Stimulated activated CD8-positive, alpha-beta memory T cell treated with anti-CD3 and anti-CD28 coated beads, Interleukin-4, amount 100 ng/mL, for 1 hour (primary cell): ENCODE data around the gene L3MBTL4.

Source experiments
- DNase-seq, 2 donors: peaks; one replicate each; pipeline ENCODE4 v3.0.0-alpha.2; 2020; ENCODE audit warnings: low read depth in 2 of 2, low spot score in 1 of 2

L3MBTL4 gene

DNA sequence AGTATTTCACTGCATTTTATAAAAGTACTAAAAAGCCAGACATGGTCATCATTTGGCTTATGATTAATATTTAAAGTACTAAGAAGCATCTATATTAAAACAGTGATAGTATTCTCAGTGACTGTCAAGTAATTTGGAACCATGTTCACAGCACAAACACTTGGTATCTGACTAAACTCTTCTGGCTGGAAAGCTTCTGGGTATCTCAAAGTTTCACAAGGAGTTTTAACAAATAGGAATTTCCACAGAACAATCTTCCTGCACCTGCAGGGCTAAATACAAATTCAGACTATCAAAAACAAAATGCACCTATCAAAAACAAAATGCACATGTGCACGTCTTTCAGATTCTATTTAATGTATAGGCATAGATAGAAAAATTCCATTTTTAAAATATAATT, 158.8 kb downstream of the L3MBTL4 start:
- no peak for DNase-seq

DNA sequence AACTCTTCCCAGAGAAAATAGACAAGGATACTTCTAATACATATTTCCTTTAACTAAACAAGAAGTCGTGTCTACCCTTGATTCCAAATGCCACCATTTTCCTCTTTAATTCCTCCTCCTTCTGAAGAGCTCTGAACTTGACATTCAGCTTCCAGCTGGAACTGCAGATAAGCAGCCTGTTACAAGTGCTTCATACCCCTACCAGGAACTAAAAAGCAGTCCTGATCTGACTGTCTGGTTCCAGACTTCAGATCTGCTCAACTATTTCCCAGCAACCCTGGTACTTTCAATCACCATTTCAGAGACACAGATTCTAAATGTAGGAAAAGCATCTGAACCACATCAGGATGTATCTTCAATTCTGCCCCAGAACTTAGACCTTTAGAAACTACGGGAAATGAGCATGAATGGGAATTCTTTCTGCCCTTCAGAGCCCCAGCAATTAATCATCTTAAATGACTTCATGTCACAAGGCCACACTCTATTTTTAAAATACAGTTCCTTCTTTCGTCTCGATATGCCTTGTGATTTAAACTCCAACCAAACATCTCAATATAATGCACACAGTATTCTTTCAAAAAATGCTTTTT, 159.5 kb downstream of the L3MBTL4 start:
- DNase-seq, result no peak

DNA sequence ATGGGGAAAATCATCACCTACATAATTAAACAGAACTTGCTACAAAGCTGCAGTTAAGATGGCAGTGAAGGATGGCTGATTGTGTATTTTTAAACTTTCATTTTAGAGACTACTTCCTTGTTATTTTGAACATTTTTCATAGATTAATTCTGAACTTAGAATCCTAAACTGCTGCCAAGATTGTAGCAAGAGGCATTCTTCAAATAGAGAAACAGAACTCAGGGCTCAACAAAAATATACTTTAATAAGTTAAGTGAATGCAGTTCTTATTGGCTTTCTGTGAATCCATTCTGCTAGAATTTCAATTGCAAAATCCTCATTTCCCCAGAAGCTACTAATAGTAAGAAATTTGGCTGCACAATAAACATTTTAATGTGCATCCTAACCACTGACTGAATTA, 160.3 kb downstream of the L3MBTL4 start:
- no peak for DNase-seq

DNA sequence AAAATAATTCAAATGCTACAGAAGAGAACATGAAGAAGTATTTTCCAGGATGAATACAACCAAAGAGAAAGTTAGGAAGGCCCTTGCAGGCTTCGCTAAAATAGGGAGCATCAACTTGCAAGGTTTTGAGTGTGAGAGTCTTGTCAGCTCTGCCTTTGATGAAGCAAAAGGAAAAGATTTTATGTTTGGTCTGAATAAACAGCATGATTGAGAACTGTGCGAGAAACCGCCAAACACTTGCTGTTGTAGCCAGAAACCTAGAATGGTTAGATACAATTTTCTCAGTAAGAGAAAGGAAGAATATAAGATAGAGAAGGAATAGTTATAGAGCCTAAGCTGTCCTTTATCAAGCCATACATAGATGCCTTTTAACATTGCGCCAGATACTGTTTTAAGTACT, 163.6 kb downstream of the L3MBTL4 start:
- no peak for DNase-seq

DNA sequence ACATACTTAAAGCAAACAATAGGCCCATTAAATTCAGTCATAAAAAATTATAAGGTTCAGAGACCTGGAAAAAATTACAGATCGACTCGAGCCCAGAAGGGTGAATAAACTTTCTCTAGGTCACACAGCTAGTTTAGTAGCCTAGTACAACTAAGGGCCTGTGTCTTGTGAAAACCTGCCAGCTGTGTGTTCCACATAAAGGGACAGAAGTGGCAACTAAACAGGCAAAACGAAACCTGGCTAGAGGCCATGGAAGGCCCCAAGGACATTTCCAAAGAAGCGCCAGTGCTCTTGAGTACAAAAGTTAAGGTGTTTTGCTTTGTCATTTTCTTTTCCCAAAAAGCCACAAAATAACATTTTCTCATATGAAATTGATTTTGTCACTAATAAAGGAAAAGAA, 164.9 kb downstream of the L3MBTL4 start:
- DNase-seq, result no peak

DNA sequence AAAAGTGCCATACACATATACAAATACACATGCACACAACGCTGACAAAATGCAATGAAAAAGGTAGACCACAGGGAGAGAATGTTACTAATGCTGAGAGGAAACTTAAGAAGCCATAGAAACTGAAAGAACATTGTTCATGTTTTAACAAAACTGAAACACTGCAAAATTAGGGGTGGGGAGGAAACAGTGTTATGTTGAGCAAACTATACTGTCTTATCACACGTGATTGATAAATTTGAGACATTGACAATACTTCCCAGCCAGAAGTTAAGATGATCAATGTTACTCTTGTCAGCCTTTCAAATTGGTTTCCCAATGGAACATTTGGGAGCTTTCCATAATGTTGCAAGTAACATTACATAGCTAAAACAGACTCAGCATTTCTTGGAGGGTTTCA, 165.5 kb downstream of the L3MBTL4 start:
- no peak for DNase-seq

DNA sequence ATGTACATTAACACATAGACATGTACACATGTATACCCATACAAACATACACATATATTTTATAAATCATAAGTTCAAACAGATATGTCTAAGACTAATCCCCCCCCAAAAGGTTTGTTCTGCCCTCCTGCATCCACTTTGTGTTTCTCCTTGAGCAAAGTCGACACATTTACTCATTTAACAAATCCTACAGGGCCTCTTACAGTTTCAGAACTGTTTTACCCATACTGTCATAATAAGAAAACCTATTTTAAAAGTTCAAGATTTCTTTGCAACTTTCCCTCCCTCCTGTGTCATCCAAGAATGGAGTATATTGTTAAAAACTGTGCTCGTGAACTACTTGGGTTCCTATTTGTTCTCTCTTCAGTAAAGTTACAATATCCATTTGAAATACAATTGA, 166.7 kb downstream of the L3MBTL4 start:
- DNase-seq, result no peak

DNA sequence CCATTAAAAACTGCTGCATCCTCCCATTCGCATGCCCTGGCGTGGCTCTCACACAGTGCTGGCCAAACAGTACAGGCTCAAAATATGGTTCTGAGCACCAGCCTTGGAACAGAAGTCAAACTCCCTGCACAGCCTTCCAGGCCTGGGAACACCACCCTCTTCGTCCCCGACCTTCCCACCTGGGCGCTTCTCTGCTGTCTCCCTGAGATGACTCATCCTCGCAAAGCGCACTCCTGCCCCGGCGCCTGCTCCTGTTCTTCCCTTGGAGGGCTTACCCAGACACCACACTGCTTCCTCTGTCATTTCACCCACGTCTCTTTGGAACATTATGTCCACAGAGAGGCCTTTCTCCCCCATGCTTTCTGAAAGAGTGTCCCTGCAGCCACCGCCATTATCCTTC, 172.7 kb downstream of the L3MBTL4 start:
- DNase-seq, result no peak

DNA sequence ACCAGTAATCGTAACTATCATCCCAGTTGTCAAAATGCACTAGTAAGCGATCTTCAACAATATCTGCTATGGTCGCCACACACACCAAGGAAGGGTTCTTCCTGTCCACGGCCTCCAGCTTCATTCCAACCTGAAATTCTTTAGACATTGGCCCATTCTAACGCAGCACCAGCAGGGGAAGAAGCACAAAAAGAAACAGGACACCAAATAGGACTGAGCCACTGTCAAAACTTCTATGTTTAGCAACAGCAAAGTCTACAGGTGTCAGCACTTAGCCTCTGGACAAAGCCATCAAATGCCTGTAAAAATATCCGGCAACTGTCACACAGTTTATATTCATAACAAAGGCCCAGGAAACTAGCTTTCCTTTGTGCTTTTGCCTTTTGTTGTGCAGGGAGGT, 175.0 kb downstream of the L3MBTL4 start:
- DNase-seq, result no peak

DNA sequence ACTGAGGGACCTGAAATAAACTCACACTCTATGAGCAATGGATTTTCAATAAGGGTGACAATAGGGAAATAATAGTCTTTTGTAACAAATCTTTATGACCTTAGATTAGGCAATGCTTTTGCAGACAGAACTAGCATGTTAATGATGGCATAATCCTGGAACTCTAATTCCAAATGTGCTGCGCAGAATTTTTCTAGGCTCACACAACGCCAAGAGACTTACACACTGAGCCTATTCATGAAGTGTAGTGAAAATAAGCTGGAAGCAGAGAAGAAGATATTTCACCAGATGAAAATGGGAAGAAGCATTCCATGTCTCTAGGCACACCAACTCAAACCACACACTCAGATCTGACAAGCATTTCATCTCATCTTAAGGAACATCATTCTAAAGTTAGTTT, 178.5 kb downstream of the L3MBTL4 start:
- no peak for DNase-seq

DNA sequence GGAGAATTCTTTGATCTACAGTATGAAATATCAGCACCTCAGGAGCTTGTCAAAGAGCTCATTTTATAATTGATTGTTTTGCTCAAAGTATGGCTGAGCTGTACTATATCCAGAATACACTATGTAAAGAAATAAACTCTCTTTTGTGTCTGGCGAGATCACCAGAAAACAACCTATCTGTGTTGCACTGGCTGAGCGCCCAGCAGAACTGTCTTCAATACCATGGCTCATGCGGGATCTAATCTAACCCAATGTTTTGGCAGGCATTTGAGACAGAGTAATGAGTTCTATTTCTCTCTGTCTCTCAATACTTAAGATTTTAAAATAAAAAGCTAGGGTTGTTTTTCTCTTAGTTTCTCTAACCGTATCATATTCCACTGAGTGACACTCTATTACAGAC, 192.4 kb downstream of the L3MBTL4 start:
- no peak for DNase-seq

DNA sequence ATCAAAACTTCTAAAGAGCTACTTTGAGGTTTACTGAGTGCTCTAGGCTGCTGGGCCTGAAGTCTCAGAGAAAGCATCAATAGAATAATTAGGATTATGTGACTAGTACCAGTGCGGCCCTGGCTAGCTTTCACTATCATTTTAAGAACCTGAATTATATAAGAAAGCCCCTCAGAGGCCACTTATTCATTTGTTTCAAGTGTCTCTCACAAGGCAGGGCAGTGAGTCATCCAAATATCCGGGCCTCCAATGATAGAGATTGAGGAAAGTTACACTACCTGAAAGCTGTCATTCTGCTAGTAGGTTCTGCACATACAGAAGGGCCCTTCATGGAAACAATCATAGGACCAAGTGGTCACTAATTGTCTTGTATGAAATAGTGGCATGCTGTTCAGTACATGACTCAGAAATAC, 193.1 kb downstream of the L3MBTL4 start:
- DNase-seq, result no peak

DNA sequence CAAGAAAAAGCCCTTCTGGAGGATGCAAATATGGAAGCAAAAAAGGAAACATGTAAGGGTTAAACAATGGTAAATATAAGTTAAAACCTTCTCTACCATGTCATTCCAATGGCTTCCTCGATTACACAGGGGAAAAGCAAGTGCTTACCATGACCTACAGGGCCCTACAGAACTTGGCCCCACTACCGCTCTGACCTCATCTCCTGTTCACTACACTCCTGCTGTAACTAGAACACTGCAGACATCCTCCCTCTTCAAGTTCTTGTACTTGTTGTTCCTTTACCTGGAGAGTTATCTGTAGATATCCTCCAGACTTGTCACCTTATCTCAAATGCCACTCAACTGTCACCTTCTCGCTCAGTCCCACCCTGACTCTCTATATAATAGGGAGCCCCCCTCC, 194.6 kb downstream of the L3MBTL4 start:
- DNase-seq, result no peak

DNA sequence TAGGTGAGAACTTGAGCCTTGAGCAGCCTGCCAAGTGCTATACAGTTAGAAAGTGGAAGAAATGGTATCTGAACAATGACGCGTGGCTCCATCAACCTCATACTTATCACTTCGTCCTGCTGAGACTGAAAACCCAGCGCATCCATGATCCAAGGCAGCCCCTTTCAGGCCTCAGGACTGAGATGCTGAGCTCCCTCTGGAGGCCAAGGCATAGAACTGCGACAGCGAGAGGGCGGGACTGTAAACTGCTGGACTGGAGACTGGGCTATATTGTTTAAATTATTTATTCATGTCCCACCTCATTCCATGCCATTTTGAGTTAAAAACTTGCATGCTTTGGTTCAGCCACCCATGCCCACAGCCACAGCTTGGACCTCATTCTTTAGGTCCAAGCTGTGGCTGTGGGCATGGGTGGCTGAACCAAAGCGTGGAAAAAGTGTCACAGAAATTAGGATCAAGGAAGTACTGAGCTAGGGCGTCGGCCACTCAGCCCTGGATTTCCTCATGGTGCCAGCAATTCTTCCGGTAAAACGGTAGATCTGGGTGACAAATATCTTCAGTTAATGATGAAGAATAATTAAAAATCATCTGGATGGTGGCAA, 195.5 kb downstream of the L3MBTL4 start:
- no peak for DNase-seq

DNA sequence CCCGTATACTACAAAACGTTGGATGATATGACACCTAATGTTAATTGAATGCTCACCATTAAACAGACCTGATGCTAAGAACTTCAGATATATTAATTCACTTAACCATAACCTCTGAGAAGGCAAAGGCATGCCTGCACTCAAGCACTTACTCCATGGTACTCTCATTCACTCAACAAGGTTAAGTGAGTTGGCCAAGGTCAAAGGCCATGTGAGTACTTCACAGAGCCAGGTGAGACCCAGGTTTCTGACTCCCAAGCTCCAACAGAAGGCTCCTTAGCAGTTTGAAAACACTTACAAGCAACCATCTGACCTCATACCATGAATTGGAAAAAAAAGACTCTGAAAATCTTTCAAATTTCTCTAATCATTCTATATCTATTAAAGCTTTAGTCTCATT, 198.8 kb downstream of the L3MBTL4 start:
- DNase-seq, result no peak

DNA sequence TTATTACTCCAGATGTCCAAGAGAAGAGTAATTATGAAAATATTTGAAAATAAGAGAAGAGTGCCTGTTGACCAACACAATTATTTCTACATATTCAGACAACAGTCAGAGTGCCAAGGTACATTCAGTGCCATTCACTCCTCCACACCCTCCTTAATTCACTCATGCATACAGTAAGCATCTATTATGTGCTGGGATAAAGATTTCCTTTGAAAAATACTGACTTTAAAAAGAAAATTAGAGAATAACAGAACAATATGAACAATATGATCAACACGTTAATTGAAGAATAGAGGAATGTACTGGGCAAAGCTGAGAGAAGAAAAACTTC, 203.6 kb downstream of the L3MBTL4 start:
- DNase-seq, result no peak

DNA sequence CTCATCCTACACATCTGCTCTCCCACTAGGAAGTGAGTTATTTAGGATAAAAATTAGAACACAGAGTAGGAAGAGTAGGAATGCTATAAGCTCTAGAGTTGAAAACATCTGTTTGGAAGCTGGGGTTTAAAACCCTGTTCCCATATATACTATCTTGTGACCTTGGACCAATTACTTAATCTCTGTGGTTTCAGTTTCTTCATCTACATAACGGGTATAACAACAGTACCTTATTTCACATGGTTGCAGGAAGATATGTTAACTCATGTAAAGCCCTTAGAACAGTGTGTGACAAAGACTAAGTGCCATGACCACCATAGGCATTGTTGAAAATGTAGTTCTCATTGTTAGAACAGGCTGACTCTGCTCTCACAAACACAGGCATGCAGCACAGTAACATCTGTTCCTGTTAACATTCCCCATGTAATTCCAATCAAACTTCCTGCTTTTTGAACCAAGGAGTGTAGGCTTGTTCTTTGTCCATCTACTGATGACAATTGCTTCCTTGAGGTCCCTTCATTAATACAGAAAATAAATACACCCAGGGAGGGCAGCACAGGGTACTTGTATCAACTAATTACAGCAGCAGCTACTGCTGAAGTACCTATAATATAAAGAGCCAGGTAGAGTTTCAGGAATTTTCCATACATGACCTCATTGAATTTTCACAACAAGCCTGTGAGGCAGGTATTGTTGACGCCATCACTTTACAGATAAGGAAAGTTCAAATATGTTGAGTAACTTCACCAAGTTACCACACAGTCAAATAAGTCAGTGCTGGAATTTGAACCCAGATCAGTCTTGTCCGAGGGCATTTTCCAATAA, 204.2 kb downstream of the L3MBTL4 start:
- DNase-seq, result no peak

DNA sequence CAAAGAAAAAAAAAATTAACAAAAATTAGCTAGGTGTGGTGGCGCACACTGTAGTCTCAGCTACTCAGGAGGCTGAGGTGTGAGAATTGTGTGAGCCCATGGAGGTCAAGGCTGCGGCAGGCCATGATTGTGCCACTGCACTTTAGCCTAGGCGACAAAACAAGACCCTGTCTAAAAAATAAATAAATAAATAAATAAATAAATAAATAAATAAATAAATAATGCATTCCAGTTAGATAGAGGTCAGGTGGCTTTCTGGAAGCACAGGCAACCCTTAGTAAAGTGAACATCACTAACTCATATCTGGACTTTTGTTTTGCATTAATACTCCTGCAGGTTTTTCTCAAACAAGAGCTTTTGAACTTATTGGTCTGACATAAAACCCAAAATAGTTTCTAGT, 206.8 kb downstream of the L3MBTL4 start:
- DNase-seq, result no peak

DNA sequence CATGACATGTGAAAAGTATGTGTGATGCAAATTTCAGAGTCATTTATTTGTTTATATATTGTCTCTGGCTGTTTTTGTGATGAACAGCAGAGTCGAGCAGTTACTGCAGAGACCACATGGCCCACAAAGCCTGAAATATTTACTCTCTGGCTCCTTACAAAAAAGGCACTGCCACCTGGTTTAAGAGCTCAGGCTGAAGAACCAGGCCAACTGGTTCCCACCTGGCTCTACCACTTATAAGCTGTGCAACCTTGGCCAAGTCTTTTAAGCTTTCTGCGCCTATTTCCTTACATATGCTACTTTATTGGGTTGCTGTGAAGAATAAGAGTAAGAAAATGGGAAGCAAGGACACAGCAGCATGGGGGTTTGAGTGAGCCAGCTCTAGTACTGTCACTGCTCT, 207.6 kb downstream of the L3MBTL4 start:
- no peak for DNase-seq

DNA sequence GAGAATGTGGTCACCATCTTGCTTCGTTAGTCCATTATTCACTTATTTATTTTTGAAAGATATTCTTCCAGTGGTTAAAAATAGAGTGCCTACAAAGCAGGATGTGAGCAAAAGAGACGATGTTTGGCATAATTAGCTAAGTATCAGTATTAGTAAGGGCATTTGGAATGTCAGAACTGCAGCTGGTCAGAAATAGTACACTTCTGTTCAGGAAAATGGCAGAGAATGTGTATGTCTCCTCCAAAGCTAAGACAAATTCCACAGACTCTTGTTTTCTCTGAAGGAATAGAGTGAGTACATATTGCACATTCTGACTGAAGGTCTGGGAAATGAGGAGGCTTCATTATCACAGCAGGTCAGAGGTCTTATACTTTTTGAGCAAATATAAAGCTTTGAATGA, 209.0 kb downstream of the L3MBTL4 start:
- no peak for DNase-seq

DNA sequence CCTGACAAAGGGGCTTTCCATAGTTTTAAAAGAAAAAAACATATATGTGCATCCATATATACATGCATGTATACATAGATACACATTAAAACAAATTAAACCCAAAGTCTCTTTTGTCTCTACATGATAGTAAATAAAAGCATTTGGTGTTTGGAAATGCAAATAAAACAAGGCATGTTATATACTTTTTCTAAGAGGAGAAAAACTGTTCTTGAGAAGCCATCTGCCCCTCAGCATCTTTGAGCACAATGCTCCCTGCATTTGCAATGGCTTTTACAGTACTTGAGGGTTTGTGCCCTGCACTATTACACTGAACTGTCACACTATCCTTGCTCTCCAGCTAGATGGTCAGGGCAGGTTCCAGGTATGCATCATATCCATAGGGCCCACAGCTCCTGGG, 210.2 kb downstream of the L3MBTL4 start:
- DNase-seq, result no peak

DNA sequence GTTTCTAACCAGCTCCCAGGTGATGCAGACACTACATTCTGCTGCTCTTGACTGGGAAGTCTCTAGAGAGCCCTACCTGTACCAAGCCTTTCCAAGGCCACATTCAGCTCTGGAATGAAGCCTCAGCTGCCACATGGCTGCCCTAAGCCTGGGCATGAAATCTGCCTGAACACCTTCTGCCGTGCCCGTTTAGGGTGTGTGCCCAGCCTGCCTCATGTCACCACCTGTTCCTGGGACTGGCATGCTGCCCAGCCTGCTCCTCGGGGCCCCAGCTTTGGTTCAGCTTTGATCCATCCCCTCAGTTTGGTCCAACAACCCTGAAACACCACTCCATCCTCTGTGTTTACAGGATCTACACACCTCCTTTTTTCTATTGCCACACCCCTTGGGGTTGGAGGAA, 210.9 kb downstream of the L3MBTL4 start:
- DNase-seq, result no peak

DNA sequence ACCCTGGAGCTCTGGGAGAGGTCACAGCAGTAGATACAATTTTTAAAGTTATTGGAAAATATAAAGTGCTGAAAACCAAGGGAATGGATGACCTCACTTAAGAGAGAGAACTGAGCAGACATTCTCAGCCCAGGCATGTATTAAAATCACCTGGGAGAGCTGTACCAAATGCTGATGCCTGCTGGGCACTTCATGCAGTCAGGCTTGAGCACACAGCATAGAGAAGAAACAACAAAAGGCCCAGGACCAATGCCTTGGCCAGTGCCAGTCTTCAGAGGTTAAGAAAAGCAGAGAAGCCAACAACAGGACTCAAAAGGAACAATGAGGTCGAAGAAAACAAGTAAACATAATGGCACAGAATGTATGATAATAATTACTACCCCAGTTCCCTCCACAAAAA, 211.8 kb downstream of the L3MBTL4 start:
- no peak for DNase-seq
